PC-9 (cell line): ENCODE measurements around the gene CLIC5. TPM values are rescaled to one million over a fixed set of nuclear protein-coding genes. Genes with fewer than 3 reads are reported as not detected.

ENCODE experiments used
- BruUV-seq: library from RNA; stranded (reverse); fragments of 400-500 nt; replicated peaks from 2 replicates; lab custom pipeline; 2021; lab: Mats Ljungman, UMichigan
- CTCF ChIA-PET: fragments of 300-600 bp; sonication (Branson Sonifier 250); formaldehyde crosslinking; loops from one replicate; lab custom pipeline; 2022; ENCODE audit warnings: antibody characterized with exemption; lab: Charles Lee
- POLR2A ChIA-PET: fragments of 300-600 bp; sonication (Branson Sonifier 250); formaldehyde crosslinking; loops from one replicate; lab custom pipeline; 2022; ENCODE audit warnings: antibody characterized with exemption; ENCODE audit not compliant: unreplicated experiment; lab: Charles Lee
- DNase-seq, 2 experiments: peaks; one replicate each; pipeline versions ENCODE4 v3.0.0 to v3.0.0-alpha.2; 2015 to 2022; ENCODE audit warnings: mixed read lengths in 1 of 2
- H2AFZ ChIP-seq: fragments of 200-600 bp; sonication (generic); 2 replicates; pipeline ENCODE4 v1.8.1; 2017; ENCODE audit warnings: antibody characterized with exemption
- H3F3A ChIP-seq: fragments of 200-600 bp; sonication (generic); 2 replicates; pipeline ENCODE4 v1.8.1; 2017; ENCODE audit warnings: antibody characterized with exemption, mild to moderate bottlenecking, low read depth; ENCODE audit not compliant: insufficient read depth
- H3K27ac ChIP-seq: fragments of 200-600 bp; sonication (generic); 2 replicates; pipeline ENCODE4 v1.6.1; 2016; ENCODE audit warnings: mixed run types
- H3K27me3 ChIP-seq: fragments of 200-600 bp; sonication (generic); 2 replicates; pipeline ENCODE4 v1.6.1; 2016; ENCODE audit warnings: low read depth, mixed run types; ENCODE audit not compliant: insufficient read depth
- H3K36me3 ChIP-seq: fragments of 200-600 bp; sonication (generic); 2 replicates; pipeline ENCODE4 v1.6.1; 2016; ENCODE audit warnings: low read depth, mixed run types
- H3K4me1 ChIP-seq: fragments of 200-600 bp; sonication (generic); replicated peaks from 2 replicates; pipeline ENCODE4 v1.6.1; 2016; ENCODE audit warnings: mixed run types; ENCODE audit not compliant: insufficient read depth
- H3K4me2 ChIP-seq: fragments of 200-600 bp; sonication (generic); 2 replicates; pipeline ENCODE4 v1.6.1; 2017; ENCODE audit warnings: mixed run types
- H3K4me3 ChIP-seq: fragments of 200-600 bp; sonication (generic); 2 replicates; pipeline ENCODE4 v1.6.1; 2016; ENCODE audit warnings: mixed run types
- H3K79me2 ChIP-seq: fragments of 200-600 bp; sonication (generic); 2 replicates; pipeline ENCODE4 v1.6.1; 2017; ENCODE audit warnings: low read depth, mixed run types
- H3K9me2 ChIP-seq: fragments of 200-600 bp; sonication (generic); 2 replicates; pipeline ENCODE4 v1.8.1; 2017; ENCODE audit warnings: mild to moderate bottlenecking; ENCODE audit not compliant: insufficient read depth
- H3K9me3 ChIP-seq: fragments of 200-600 bp; sonication (generic); 2 replicates; pipeline ENCODE4 v1.8.1; 2016; ENCODE audit warnings: low read depth; ENCODE audit not compliant: insufficient read depth
- H4K20me1 ChIP-seq: fragments of 200-600 bp; sonication (generic); 2 replicates; pipeline ENCODE4 v1.8.1; 2017; ENCODE audit not compliant: insufficient read depth
- EZH2 ChIP-seq: fragments of 200-600 bp; sonication (generic); IDR thresholded peaks from 2 replicates; pipeline ENCODE4 v1.8.0; 2017; ENCODE audit warnings: antibody characterized with exemption, low read depth
- intact Hi-C: fragments of 100-400 bp; cut with micrococcal nuclease; formaldehyde crosslinking; loops from one replicate; pipeline ENCODE4 v1.10.0; 2022; ENCODE audit not compliant: unreplicated experiment
- total RNA-seq: library from RNA; stranded (reverse); gene quantifications from 2 replicates; pipeline ENCODE4 v1.2.3, GENCODE V29; 2021
- TF ChIP-seq, protein P1 (sequence below): fragments of 200-600 bp; sonication (generic); conservative IDR thresholded peaks from 2 replicates; pipeline ENCODE4 v1.6.1; 2017; ENCODE audit warnings: mixed run types, antibody characterized with exemption, mild to moderate bottlenecking, moderate library complexity

Gene CLIC5
- total RNA-seq, 1 experiment from 2014 or later = 2.0 TPM

- peak overlapping the region; percentile 96 for H3K4me2 ChIP-seq
- H3K9me2 ChIP-seq = no peaks in the 10 kb centered on the region
- H3K27me3 ChIP-seq = peaks cover 45% of the 10 kb centered on the region
- ChIA-PET POLR2A (interaction anchor here (0.6 kb wide), 1 partner anchor 74 kb away, joined by 29 read pairs; no protein-coding TSS in a partner anchor), CTCF (no interaction called here)
- BruUV-seq = no TSS peak
- H3K79me2 ChIP-seq = no peaks in the 10 kb centered on the region
- 0 out of 2 replicates have a peak, but pooled peaks cover 9% of the 10 kb centered on the region for H3K4me1 ChIP-seq
- no peak for DNase-seq
- intact Hi-C loops = loop anchor here (5.0 kb wide), 2 partner anchors 67 to 82 kb away; no protein-coding TSS in a partner anchor
- H3K9me3 ChIP-seq = no peaks in the 10 kb centered on the region
- no peaks in the 10 kb centered on the region for H4K20me1 ChIP-seq
- H3K27ac ChIP-seq = no peak overlapping the region
- no peaks in the 10 kb centered on the region for H3F3A ChIP-seq
- peak overlapping the region; percentile 54; the same call in 1 of the 2 replicates for H3K4me3 ChIP-seq
- peak overlapping the region; percentile 75 for H2AFZ ChIP-seq
- H3K36me3 ChIP-seq = no peaks in the 10 kb centered on the region
- TF ChIP-seq, protein P1, sequence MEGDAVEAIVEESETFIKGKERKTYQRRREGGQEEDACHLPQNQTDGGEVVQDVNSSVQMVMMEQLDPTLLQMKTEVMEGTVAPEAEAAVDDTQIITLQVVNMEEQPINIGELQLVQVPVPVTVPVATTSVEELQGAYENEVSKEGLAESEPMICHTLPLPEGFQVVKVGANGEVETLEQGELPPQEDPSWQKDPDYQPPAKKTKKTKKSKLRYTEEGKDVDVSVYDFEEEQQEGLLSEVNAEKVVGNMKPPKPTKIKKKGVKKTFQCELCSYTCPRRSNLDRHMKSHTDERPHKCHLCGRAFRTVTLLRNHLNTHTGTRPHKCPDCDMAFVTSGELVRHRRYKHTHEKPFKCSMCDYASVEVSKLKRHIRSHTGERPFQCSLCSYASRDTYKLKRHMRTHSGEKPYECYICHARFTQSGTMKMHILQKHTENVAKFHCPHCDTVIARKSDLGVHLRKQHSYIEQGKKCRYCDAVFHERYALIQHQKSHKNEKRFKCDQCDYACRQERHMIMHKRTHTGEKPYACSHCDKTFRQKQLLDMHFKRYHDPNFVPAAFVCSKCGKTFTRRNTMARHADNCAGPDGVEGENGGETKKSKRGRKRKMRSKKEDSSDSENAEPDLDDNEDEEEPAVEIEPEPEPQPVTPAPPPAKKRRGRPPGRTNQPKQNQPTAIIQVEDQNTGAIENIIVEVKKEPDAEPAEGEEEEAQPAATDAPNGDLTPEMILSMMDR = no peak
- TF ChIP-seq EZH2 = no peak
Measured at GRCh38 chr6:46014511-46015118, 1.0 kb downstream of the CLIC5 start.

DNA sequence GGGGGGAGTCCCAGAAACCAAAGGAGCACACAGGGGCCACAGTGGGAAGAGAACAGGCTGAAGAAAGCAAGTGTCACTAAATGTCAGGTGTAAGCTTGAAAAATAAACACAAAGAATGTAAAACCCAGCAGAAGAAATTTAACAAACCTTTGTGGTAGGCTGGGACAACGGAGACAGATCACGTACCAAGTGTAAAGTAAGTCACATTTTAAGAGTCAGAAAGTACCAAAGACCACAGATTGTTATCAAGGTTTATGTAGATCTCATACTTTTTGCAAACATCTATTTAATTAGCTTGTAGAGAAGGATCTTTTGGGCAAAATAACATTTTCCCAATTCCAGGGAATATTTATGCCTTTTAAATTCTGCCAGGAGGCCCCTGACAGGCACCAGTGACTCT is 1.6 kb downstream of the CLIC5 start:
- Histone ChIP-seq H2AFZ (no peak overlapping the region), H3K27ac (no peak overlapping the region), H3K4me3 (no peak overlapping the region), H3K9me3 (no peaks in the 10 kb centered on the region), H3K9me2 (no peaks in the 10 kb centered on the region), H3K27me3 (peaks cover 45% of the 10 kb centered on the region), H3K36me3 (no peaks in the 10 kb centered on the region), H4K20me1 (no peaks in the 10 kb centered on the region), H3K79me2 (no peaks in the 10 kb centered on the region), H3K4me2 (no peak overlapping the region), H3K4me1 (0 out of 2 replicates have a peak, but pooled peaks cover 9% of the 10 kb centered on the region), H3F3A (no peaks in the 10 kb centered on the region)
- no peak for TF ChIP-seq EZH2
- TF ChIP-seq, protein P1 = no peak
- no peak for DNase-seq
- CTCF ChIA-PET = no interaction called here
- BruUV-seq = no TSS peak
- intact Hi-C loops = loop anchor here (5.0 kb wide), 2 partner anchors 67 to 82 kb away; no protein-coding TSS in a partner anchor
- POLR2A ChIA-PET = no interaction called here

DNA sequence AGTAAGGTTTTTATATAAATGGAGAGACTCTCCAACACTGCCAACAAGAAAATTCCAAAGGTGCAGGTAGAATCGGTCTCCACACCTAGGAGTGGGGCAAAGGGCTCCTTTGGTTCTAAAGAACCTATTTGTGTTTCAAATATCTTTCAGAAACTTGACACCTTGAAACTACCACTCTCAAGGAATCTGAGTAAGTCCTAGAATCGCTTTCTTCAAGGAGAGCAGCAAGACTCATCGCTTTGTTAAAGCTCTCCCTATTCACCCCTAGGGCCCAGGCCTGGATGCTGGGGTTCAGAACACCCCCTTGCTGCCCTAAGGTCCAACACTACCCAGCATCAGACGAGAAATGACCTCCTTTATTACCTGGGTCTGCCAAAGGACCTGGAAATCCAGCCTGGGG is 2.0 kb downstream of the CLIC5 start:
- H3K27me3 ChIP-seq = peaks cover 45% of the 10 kb centered on the region
- H3F3A ChIP-seq = no peaks in the 10 kb centered on the region
- no peak overlapping the region for H3K4me2 ChIP-seq
- H3K79me2 ChIP-seq = no peaks in the 10 kb centered on the region
- no peak overlapping the region for H3K4me3 ChIP-seq
- H2AFZ ChIP-seq = no peak overlapping the region
- H3K9me3 ChIP-seq = no peaks in the 10 kb centered on the region
- H3K4me1 ChIP-seq = 0 out of 2 replicates have a peak, but pooled peaks cover 9% of the 10 kb centered on the region
- H3K9me2 ChIP-seq = no peaks in the 10 kb centered on the region
- H3K27ac ChIP-seq = no peak overlapping the region
- POLR2A ChIA-PET = no interaction called here
- no peaks in the 10 kb centered on the region for H3K36me3 ChIP-seq
- no peaks in the 10 kb centered on the region for H4K20me1 ChIP-seq
- BruUV-seq = no TSS peak
- CTCF ChIA-PET = no interaction called here
- DNase-seq = no peak
- TF ChIP-seq, protein P1 = no peak
- no peak for TF ChIP-seq EZH2
- intact Hi-C loops = loop anchor here (5.0 kb wide), 2 partner anchors 66 to 81 kb away; no protein-coding TSS in a partner anchor
